ENCODE data around the gene CSNK2B. TPM values are rescaled to one million over a fixed set of nuclear protein-coding genes. Genes with fewer than 3 reads are reported as not detected.

Gene CSNK2B
- total and polyA plus RNA-seq, 9 of the 15 experiments (the other 6 are each of a cell fraction or from before 2014, with no cell fraction given): 120 to 1,126 (median 529) TPM

- no TSS peak for BruUV-seq (replicated peaks)
- CTCF ChIA-PET (ENCODE audit: low intra/inter-chr PET ratio): no interaction called here
- WGBS (ENCODE audit: insufficient coverage, low coverage, missing lambda C conversion rate): 29% methylated on average over 5 of the region's 5 CpGs
- Histone ChIP-seq H3K36me3 (ENCODE audit: control insufficient read depth, insufficient read depth, low read length) (no peaks in the 10 kb centered on the region), H3K27me3 (ENCODE audit: control insufficient read depth in 2 of 2, insufficient read depth in 2 of 2, low read length in 2 of 2) (no peaks in the 10 kb centered on the region), H3K9ac (ENCODE audit: insufficient read depth in 1 of 2, low read depth in 2 of 2, low read length in 2 of 2) (peak overlapping the region in 1 of 2 experiments; percentile 73; a peak in 1 of 4 replicates), H3K9me3 (replicated peaks; ENCODE audit: control insufficient read depth, insufficient read depth, low read depth, low read length) (no peaks in the 10 kb centered on the region), H3K4me3 (no peak overlapping the region), H3K4me1 (replicated peaks in 1 of 2; ENCODE audit: control insufficient read depth in 2 of 2, insufficient read depth in 2 of 2, low read length in 2 of 2) (peaks cover 35 to 49% of the 10 kb centered on the region in 2 experiments), H3K27ac (ENCODE audit: extremely low read depth, low read depth, low read length) (no peak overlapping the region), H3K4me2 (ENCODE audit: insufficient read depth, low read length) (peak overlapping the region; percentile 9; the same call in 1 of the 2 replicates), H4K20me1 (replicated peaks; ENCODE audit: control insufficient read depth, insufficient read depth, low read length) (no peaks in the 10 kb centered on the region), H3K79me2 (ENCODE audit: control insufficient read depth, insufficient read depth, low read length) (no peaks in the 10 kb centered on the region), H3K9me1 (ENCODE audit: control insufficient read depth, insufficient read depth, low read length) (no peaks in the 10 kb centered on the region), H2AFZ (ENCODE audit: low read depth, low read length) (peak overlapping the region; percentile 58)
- POLR2A ChIA-PET: interaction anchor here (0.6 to 12.4 kb wide), 9 partner anchors 7 to 261 kb away, joined by 3 to 223 read pairs (median 4); partner anchors contain the start of genes ABHD16A, DDAH2, DXO and GPANK1
- ATAC-seq (peak; percentile 13), DNase-seq (ENCODE audit: extremely low read depth in 1 of 4, low spot score in 3 of 4) (no peak), FAIRE-seq (no peak)
- intact Hi-C loops (cut with micrococcal nuclease) (no loop called here), in situ Hi-C loops (cut with MboI) (no loop called here)
- 0 out of 2 replicates have a peak, but pooled peaks have one; percentile 74 for TF ChIP-seq ZBTB26 (CRISPR knock-in tag; IDR thresholded peaks at IDR 0.05)
- peak; percentile 34; the same call in 1 of the 2 replicates for TF ChIP-seq ARID4B (CRISPR knock-in tag; IDR thresholded peaks at IDR 0.05)
- no peak for TF ChIP-seq RUNX1 (IDR thresholded peaks at IDR 0.05; ENCODE audit: low read depth)
- no peak for TF ChIP-seq NFRKB (IDR thresholded peaks at IDR 0.05; ENCODE audit: low read depth)
- TF ChIP-seq PHB2 (IDR thresholded peaks at IDR 0.05; ENCODE audit: low read depth): 0 out of 2 replicates have a peak, but pooled peaks have one; percentile 38
- peak; percentile 58; the same call in 1 of the 2 replicates for TF ChIP-seq OTX1 (CRISPR knock-in tag; IDR thresholded peaks at IDR 0.05)
- TF ChIP-seq EHMT2 (IDR thresholded peaks at IDR 0.05): 0 out of 2 replicates have a peak, but pooled peaks have one; percentile 37
- no peak for TF ChIP-seq ADNP (tag; IDR thresholded peaks at IDR 0.05)
- TF ChIP-seq BRCA1 (IDR thresholded peaks at IDR 0.05): no peak
- peak; percentile 82; the same call in 1 of the 2 replicates for TF ChIP-seq BRCA1 (CRISPR knock-in tag; IDR thresholded peaks at IDR 0.05)
- TF ChIP-seq ZBTB9 (CRISPR knock-in tag; IDR thresholded peaks at IDR 0.05): no peak
- TF ChIP-seq MEF2A (IDR thresholded peaks at IDR 0.05; ENCODE audit: control insufficient read depth, low read depth, low read length): no peak
- 0 out of 2 replicates have a peak, but pooled peaks have one; percentile 16 for TF ChIP-seq CEBPB (tag; IDR thresholded peaks at IDR 0.05)
- TF ChIP-seq ZNF280A (IDR thresholded peaks at IDR 0.05; ENCODE audit: low read depth, partially characterized antibody): peak; percentile 5
These were observed 44.8 kb downstream of the CSNK2B start for GRCh38 chr6:31710523-31711219.
